NCI-H128 (cell line): ENCODE results near the gene TP53I13.

Experiments
- DNase-seq: peaks from one replicate; lab custom pipeline; 2025; ENCODE audit not compliant: unreplicated experiment; lab: John Stamatoyannopoulos, UW

The TP53I13 gene

DNA sequence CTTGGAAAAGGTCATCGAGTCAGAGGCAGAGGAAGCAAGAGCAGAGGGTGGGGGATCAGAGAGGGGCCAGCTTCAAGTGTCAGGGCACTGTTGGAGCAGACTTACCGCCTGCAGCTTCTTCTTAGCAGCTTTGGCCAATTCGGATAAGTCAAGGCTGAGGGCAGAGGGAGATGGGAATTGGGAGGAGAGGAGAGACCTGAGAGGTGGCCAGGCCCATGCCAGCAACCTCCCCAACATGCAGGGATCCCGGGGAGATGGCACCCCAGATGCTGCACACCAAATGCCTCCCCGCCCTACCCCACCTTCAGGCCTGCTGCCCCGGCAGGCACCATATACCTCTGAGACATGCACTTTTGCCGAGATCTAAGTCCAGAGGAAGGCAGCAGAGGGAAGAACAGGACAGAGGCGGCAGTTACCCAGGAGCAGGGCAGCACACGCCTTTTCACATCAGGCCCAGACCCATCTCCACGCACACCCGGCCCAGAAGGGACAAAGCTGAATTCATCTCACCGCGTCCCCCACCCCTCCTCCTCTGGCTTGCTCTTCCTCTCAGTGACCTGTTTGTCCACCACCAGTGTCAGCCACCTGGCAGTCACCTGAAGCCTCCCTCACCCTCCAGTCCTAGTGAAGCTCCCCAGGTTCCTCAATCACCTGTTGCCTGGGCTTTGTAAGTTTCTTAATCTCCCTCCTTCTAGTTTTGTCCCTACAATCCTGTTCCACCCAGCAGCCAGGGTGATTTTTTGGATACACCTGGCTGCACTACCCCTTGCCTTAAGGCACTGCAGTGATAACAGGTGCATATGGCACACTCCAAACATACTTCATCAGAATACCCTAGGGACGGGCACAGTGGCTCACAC is 10.4 kb downstream of the TP53I13 start:
- no peak for DNase-seq

DNA sequence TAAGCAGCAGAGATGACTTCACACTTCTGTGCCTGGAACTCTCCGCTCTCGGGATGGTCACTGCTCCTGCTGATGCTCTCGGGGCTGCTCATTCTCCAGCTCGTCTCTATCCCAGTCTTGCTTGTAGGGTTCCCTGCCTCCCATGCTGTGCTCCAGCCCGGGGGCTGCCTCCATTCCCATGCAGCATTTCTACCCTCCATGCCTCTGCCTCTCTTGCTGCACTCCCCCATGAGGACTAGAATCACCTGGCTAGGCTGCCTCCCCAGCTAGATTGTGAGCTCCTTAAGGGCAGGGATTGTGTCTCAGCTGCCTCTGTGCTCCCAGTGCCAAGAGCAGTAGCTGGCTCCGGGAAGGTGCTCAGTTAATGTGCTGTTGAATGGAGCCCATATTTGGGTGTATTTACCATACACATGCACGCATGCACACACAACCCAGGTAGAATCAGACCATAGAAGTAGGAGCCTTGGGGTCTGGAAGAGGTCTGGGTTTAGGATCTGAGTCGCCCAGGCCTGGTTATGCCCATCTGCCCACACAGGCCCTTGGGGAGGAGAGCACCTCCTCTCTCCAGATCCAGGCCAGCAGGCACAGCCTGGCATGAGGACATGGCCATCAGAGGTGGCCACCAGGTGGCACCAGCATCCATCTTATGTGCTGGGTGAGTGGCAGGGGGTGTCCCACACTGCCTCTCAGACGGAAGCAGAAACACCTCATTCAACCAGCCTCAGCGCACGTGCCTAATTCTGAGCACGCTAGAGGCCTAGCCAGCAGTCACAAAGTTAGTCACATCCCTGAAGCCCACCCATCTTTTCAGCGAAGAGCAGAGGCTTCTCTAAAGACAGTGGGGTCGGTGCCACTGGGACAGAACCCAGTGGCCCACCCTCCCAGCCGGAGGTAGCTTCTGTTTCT is 11.6 kb downstream of the TP53I13 start:
- DNase-seq: peak; percentile 42

DNA sequence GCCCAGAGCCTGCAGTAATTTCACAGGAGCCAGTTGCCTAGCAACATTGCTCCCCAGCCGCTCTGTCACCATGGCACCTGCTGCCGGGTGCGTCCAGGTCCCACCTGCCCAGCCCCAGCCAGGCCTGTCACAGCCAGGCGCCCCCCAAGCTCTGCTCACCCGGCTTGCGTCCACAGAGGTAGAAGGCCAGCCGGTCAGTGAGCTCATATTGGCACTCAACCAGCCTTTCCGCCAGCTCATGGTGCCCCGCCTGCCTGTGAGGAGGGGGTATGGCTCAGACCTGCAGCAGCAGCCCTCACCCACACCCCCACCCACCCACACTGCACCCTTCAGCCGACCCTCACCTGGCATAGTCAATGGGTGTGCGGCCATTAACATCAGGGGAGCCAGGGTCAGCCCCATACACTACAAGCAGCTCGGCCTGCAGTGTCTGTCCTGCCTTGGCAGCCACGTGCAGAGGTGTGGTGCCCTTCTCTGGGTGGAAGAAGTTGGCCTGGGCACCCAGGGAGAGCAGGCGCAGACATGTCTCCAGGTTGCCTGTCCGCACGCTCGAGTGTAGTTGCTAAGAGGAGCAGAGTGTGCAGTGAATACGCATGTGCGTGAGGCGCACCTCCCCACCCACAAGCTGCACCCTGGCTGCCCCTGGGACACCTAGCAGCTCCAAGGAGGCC is 13.2 kb downstream of the TP53I13 start:
- DNase-seq: no peak

DNA sequence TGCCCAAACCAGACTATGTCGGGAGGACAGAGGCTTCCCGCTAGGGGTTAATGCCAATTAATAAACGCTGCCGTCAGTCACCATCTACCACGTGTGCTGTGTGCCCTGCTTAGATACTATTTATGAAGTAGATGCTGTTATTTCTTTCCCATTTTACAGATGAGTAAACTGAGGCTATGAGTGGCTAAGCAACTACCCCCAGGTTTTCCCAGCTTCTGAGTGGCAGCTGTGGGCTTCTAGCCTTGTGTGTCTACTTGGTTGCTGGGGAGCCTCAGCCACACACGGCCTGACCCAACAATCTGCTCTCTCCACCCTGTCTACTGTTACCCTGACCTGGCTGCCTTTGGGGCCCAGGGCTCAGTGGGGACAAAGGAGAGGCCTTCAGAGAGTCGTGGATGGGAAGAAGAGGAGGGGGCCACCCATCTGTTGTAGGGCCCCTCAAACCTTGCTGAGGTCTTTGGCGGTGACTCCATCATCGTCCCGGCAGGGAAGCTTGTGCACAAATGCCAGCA is 13.8 kb downstream of the TP53I13 start:
- DNase-seq: no peak

DNA sequence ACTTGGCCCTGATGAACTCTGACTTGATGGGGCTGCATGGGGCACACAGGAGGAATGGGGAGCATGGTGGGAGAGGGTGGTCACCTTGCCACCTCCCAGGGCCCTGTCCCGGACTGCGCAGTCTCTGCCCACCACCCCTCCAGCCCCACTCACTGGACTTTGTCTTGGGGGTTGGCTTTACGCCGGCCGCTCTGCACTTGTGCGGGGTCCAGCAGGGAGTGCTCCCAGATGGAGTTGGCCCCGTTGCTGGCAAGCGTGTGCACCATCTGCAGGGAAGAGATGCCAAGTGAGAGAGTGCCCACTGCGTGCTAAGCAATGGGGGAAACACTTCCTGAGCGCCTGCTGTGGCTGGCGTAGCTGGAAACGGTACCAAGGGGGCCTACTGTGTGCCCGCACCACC is 14.3 kb downstream of the TP53I13 start:
- no peak for DNase-seq

DNA sequence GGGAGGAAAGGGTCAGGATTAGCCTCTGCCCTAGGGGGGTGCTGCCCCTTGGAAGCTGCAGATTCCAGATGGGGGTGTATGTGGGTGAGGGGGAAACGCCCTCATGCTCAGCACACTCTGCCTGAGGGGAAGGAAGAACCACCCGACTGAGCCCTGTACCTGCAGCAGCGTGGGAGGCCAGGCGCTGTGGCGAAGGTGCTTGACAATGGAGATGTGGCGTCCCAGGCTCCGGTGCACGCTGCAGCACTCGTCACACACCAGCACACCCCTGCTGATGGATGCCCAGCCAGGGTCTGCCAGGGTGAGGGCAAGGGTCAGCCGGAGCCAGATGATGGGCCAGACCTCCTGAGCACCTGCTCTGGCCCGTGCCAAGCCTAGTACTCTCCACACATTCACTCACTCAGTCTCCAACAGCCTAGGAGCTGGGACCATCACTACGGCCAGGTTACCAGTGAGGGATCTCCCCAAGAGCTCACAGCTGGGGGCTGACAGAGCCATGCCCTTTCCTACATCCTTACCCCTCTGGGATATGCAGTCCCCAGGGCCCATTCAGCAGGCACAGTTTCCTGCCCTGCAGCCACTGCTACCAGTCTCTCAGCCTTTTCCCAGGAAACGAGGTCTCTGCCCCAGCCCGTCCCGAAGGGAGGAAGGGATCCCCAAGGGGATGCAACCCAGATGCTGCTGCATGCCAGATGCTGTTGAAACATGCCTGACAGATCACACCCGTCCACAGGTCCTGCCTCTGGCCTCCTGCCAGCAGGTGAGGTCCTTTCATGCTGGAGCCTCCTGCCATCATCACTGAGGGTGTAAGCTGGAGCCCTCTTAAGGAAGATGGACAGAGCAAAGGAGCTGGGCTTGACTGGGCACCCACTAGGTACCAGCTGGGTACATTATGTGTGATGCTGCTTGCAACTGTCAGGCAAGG is 15.1 kb downstream of the TP53I13 start:
- DNase-seq: no peak

DNA sequence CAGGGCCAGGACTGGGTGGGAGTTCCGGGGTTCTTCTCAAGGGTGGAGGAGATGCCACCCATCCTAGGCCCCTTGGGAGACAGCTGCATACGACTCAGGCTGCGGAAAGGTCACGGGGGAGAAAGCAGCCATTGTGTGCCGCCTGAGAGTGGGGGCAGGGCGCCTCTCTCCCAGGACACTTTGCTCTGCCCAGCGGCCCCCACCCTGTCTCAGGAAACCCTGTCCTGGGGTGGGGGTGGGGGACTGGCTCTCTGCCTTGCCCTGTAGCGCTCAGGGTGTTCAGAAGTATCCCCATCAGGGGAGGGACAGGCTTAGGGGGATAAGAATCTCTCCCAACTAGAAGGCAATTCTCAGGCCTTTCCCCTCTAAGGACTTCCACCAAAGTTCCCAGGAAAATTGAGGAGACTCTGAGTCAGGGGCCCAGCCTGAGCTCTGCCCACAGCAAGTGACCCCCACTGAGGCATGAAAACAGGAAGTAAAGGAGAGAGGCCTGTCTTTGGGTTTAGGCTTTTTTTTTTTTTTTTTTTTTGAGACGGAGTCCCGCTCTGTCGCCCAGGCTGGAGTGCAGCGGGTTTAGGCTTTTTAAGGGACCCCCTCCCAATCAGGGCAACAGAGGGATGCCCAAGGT is 16.1 kb downstream of the TP53I13 start:
- no peak for DNase-seq

DNA sequence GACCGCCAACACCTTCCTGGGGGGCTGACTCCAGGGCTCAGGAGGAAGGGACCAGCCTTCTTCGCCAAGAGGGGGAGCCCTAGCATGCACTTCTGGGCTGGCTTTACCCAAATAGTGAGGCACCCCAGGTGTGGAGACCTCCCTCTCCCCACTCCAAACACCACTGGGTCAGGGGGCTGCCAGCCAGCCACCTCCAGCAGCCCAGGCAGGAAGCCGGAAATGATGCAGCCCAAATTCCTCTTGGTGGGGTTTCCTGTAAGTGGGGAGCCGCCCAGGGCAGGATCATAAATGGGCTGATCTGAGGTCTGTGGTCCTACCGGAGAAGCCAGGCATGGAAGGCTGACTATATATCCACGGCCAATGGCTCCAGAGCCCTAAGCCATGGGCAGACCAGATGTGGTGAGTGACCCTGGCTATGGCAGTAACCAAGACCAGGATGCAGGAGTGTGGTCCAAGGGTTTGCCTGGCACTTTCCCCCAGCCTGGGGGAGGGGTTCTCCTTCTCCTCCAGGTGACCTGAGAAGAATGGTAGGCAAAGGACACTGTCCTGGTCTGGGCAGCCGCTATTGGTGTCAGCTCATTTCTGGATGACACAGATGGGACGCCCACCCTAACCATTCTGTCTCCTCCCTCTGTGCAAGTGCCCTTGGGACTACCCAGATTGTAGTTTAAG is 16.7 kb downstream of the TP53I13 start:
- no peak for DNase-seq

DNA sequence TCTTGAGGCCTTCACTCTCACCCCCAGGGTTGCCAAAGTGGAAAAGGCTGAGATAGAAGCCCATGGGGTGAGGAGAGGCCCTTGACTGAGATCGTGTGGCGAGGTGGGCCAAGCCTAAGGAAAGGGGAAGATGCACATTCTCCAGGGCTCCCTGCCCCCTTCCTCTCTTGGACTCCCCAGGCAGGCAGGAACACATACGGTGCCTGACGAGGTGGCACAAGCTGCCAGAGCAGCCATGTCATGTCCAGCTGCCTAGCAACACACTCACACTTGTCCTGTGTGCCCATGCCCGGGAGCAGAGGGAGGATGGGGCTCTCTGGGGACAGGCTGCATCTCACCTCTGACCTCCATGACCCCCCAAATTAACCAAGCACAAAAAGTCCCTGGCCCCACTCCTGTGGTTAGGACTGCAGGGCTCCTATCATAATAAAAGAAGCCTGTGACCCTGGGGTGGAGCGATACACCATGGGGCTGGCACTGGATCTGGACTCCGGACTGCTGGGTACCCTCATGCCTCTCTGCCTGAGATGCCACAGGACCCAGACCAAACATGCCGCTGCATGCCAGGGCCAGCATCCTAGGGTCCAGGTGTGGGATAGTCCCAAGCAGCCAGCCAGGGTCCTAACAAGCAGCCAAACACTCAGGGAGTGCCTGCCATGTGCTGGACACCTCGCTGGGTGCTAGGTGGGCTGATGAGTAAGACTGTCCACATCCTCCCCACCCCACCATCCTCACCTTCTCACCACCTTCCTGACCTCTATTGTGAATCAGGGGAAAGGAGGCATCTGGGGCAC is 18.4 kb downstream of the TP53I13 start:
- DNase-seq: no peak

DNA sequence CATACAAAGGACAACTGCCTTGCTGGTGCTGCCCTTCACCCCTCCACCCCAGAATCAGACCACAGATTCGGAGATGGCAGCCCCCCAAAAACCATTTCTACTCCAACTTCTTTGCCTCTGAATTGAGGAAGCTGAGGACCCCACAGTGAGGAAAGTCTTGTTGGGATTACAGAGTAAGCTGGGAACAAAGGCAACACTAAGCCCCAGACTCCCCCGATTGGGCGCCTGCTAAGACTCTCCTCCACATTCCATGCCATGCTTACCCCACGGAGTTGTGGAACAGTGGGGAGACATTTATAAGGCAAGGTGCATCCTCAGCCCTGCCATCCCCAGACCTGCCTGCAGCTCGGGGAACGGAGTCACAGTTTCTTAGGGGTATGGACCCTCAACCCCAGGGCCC is 19.1 kb downstream of the TP53I13 start:
- DNase-seq: no peak

DNA sequence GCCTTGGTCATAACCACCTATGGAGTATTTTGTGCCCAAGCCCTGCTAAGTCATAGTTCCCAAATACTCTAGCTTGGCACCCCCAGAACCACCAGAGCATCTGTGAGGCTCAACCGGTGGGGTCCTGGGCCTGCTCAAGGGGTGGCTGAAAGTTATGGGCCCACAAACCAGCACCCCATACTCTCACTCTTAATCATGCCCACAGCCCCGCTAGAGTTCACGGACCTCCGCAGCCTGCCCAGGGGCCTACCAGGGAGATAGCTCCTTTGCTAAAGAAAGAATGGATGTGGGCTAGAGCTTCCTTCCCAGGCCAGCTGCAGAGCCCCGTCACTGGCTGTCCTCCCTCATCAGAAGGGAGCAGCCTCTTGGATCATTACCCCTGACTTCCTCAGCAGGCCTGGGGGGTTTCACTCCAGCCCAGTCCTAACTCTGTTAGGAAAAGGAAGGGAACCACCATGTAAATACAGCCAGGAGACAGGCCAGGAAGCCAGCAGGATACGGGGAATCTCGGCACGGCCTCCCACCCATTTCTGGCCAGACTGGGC is 19.6 kb downstream of the TP53I13 start:
- no peak for DNase-seq

DNA sequence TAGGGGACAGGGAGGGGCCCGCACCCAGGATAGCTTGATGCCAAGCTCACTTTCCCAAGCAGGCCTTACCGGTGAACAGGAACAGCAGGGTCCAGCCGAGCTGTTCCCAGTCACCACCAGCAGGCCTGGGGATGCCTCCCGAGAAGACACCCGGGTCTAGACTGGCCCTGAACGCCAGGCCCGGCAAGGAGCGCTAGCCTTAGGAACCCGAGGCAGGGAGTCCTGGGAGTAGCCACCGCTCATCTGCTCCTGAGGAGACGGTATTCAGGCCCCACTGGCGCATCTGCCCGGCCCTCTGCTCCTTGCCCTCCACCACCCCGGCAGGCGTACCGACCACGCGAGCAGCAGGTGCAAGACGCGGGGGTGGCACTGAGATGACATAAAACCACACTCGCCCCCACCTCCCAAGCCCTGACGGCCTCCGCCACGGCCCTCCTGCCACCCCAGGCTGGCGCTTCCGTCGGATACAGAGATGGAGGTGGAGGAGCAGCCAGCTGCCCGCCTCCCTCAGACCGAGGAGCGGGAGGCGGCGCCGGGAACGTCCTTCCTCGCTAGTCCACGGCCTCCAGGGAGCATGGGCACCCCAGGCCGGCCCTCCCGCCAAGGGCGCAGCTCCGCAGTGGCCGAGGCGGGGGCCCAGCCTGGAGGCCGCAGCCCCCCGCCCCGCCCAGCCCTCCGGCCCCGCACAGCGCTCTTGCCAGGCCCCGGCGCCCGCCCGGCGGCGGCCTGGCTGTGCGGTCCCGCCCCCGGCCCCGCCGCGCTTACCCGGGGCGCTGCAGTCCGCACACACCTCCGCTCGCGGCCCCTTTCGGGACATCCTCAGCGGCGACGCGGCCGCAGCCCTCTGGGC is 20.3 kb downstream of the TP53I13 start:
- no peak for DNase-seq

DNA sequence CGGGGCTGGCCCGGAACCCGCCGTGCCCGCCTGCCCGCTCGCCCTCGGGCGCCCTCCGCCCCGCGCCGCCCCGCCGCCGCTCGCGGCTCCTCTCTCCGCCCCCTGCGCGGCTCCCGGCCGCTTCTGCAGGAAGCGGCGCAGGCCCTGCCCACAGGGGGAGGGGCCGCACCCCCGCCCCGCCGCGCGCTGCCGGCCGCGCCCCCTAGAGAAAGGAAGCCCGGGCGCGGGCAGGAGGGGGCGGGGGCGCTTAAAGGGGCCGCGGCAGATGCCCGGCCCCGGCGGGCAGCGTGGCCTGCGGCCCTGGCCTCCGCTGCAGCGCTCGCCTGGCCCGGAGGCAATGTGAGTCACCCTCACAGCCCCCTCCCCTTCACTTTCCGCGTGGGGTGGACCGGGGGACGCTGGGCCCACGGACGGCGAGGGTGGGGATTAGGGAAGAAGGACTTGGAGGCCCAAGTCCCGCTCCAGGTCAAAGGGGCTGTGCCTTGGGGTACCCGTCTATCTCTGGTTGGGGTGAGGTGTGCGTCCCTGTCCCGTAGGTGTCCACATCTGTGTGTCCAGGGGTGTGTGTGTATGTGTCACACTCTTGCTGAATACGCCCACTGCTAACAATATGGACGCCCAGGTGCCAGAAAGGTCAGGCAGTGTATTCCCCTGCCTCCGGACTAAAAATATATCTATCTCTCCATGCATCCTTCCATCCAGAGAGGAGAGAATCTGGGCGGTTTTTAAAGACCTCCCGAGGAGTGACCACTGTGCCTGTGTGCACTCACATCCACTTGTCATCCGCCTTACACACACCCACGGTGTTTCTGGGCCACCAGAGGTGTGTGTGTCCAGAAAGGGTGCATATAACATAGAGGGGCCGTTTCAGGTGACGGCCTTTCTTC is 21.3 kb downstream of the TP53I13 start, which contains the start of gene GIT1:
Gene GIT1, minus strand, starts transcription at position 125 of the 887 bp plus-strand sequence. CDS start 270 bp downstream, outside the sequence.
- peak; percentile 38 for DNase-seq

DNA sequence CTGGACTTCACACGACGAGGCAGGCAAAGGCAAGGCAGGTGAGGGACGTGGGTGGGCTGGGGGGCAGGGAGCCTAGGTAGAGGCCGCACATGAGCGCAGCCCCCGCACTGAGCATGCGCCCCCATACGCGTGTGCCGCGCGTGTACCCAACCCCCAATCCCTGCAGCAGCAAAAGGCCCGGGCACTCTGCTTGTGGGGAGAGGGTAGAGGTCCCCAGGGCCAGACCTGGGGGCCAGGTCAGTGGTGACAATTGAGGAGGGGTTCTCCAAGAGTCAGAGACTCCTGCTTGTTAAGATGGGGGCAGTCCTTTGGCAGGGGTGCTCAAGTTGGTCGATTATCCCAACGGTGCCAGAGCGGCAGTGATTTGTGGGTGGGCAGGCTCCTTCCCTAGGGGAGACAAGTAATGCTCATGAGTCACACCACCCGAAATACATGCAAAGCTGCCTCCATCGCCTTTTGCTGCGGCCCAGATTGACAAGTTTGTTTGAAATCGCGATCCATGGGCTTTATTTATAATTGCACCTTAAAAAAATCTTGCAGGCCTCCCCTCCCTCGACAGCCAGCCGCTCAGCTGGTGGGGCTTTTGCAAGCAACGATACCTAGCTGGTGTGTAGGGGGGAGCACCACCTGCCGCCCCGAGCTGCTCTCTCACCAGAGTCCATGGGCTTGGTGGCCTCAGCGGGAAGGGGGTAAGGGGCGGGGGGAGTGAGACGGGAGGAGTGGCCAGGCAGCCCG is 22.1 kb downstream of the TP53I13 start:
- DNase-seq: no peak

DNA sequence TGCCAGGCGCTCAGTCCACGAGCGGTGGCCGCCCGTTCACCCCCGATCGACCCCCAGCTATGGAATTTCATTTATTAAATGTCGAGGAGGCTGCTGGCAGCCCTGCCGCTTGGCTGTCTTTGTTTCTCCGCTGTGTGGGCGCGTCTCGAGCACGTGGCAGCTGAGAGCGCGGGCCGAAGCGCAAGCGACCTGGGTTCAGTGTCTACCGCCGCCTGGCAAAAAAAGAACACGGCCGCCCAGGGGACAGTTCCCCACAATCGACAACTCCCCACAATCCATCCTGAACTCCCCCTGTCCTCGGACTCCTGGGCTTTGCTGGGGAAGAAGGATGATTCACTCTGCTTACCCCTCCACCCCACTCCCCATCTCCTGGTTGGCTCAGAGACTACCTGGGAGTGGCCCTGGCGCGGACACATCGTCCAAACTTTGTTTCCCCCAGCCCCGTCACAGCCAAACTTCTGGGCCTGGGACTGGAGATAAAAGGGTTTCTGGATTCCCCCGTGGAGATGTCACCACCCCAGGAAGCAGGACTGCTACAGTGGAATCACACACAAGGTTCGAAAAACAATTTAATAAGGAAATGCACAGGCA is 22.7 kb downstream of the TP53I13 start:
- DNase-seq: no peak
